Measurements from ENCODE around the gene SPRR2E.

The SPRR2E gene

DNA sequence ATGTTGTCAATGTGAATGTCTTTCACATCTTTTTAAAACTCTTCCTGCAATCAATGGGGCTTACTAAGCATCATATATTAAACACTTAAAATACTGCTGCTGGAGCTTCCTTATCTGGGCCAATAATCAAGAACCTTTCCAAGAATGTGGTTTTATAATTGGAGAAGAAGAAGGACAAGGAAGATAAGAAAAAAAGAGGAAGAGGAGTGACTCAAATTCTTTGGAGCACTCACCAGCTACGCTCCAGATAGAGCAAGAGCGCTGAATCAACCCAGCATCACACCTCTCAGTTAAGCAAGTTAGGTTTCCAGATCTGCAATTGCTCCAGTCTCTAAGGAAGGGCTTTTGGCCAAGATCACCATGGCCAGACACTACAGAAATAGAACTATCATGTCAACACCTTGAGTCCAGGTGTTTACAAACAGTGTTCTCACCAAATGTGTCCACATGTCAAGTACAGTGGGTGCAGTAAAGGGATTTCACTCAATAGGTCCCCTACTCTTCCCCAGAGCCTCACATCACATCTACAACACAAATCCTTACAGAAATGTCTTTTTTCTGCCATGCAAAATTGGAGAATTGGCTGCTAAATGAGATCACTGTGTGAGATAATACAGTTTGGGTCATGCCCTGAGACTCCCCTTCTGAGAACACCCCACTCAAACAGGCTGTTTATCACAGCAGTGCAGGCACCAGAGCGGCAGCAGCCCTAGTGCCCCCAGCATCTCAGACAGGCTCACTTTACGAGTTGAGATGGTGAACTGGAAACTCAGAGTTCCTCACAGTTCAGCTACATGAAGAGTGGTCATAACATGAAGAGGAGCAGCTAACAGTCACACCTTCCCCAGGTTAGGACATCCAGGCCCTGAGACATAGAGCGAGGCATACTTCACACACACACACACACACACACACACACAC, 21.3 kb downstream of the SPRR2E start:
- H2BK5ac ChIP-seq (ENCODE audit: low read length), result no peak overlapping the region
- no peak overlapping the region for H4K8ac ChIP-seq (ENCODE audit: low read depth, low read length)
- H3K4me3 ChIP-seq (ENCODE audit: low read length in 2 of 2), result no peak overlapping the region
- H2AFZ ChIP-seq (ENCODE audit: low read length), result no peak overlapping the region
- no peaks in the 10 kb centered on the region for H3K36me3 ChIP-seq (replicated peaks in 1 of 2; ENCODE audit: control insufficient read depth in 2 of 2, insufficient read depth in 2 of 2, low read length in 2 of 2)
- no peak overlapping the region for H3K4me2 ChIP-seq (ENCODE audit: insufficient read depth, low read length, poor library complexity, severe bottlenecking)
- H3K9ac ChIP-seq (ENCODE audit: low read depth, low read length, poor library complexity), result no peak overlapping the region
- H2BK120ac ChIP-seq (ENCODE audit: low read depth, low read length), result no peak overlapping the region
- H3K4ac ChIP-seq (ENCODE audit: low read length), result no peak overlapping the region
- no peak overlapping the region for H2AK5ac ChIP-seq (ENCODE audit: low read depth, low read length)
- no peaks in the 10 kb centered on the region for H3K9me3 ChIP-seq (replicated peaks in 1 of 2; ENCODE audit: control insufficient read depth in 2 of 2, insufficient read depth in 1 of 2, low read depth in 1 of 2, low read length in 2 of 2)
- no peak overlapping the region for H2BK12ac ChIP-seq (ENCODE audit: low read length)
- H3K79me1 ChIP-seq (ENCODE audit: low read depth, low read length), result no peaks in the 10 kb centered on the region
- H3K14ac ChIP-seq (ENCODE audit: low read length), result no peak overlapping the region
- H3K23ac ChIP-seq (ENCODE audit: low read depth, low read length, poor library complexity), result no peak overlapping the region
- no peak overlapping the region for H4K91ac ChIP-seq (ENCODE audit: low read depth, low read length, poor library complexity)
- no peak overlapping the region for H3K18ac ChIP-seq (ENCODE audit: low read length)
- no peak for DNase-seq (ENCODE audit: low spot score)
- no peak overlapping the region for H3K27ac ChIP-seq (replicated peaks; ENCODE audit: low read length)
- H3K27me3 ChIP-seq (ENCODE audit: control insufficient read depth in 3 of 3, insufficient read depth in 3 of 3, low read depth in 1 of 3, low read length in 3 of 3), result no peaks in the 10 kb centered on the region
- no peaks in the 10 kb centered on the region for H3K4me1 ChIP-seq (ENCODE audit: control insufficient read depth in 2 of 2, insufficient read depth in 1 of 2, low read depth in 1 of 2, low read length in 2 of 2)
- no peak overlapping the region for H2BK15ac ChIP-seq (ENCODE audit: low read length)
- no CpG with 5 or more reads among the region's 5 CpGs for WGBS, 2 donors (ENCODE audit: extremely low coverage in 2 of 2, insufficient read length in 2 of 2, insufficient replicate concordance in 1 of 2)

DNA sequence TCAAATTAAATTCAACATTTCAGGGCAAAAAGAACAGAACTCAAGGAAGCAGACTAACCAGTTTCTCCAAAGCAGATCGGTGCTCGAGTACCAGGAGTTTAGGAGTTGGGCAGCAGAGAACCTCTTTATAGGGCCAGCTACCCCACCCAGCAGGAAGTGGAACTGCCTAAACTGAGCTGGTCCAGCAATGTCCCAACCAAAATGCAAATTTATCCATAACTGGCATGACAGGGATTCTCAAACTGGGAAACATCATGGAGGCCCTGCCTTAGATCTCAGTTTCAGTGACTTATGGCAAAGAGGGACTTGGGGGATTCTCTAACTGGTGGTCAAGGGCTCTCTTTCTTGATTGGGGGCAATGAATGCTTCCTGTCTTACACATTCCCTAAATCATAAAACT, 22.8 kb downstream of the SPRR2E start, which contains the start of gene SPRR2B:
TSS of gene SPRR2B (minus strand) at position 101 of the 400 bp plus-strand sequence. CDS start 772 bp downstream, outside the sequence.
- Histone ChIP-seq H3K36me3 (replicated peaks in 1 of 2; ENCODE audit: control insufficient read depth in 2 of 2, insufficient read depth in 2 of 2, low read length in 2 of 2) (no peaks in the 10 kb centered on the region), H3K4me1 (ENCODE audit: control insufficient read depth in 2 of 2, insufficient read depth in 1 of 2, low read depth in 1 of 2, low read length in 2 of 2) (no peaks in the 10 kb centered on the region), H3K4me2 (ENCODE audit: insufficient read depth, low read length, poor library complexity, severe bottlenecking) (no peak within 1 kb of the TSS), H4K8ac (ENCODE audit: low read depth, low read length) (no peak within 1 kb of the TSS), H3K9ac (ENCODE audit: low read depth, low read length, poor library complexity) (no peak within 1 kb of the TSS), H2BK12ac (ENCODE audit: low read length) (no peak within 1 kb of the TSS), H4K91ac (ENCODE audit: low read depth, low read length, poor library complexity) (no peak within 1 kb of the TSS), H2BK5ac (ENCODE audit: low read length) (no peak within 1 kb of the TSS), H2BK120ac (ENCODE audit: low read depth, low read length) (no peak within 1 kb of the TSS), H3K27ac (replicated peaks; ENCODE audit: low read length) (no peak within 1 kb of the TSS), H2AK5ac (ENCODE audit: low read depth, low read length) (no peak within 1 kb of the TSS), H3K79me1 (ENCODE audit: low read depth, low read length) (no peaks in the 10 kb centered on the region), H3K18ac (ENCODE audit: low read length) (no peak within 1 kb of the TSS), H3K23ac (ENCODE audit: low read depth, low read length, poor library complexity) (no peak within 1 kb of the TSS), H3K27me3 (ENCODE audit: control insufficient read depth in 3 of 3, insufficient read depth in 3 of 3, low read depth in 1 of 3, low read length in 3 of 3) (no peaks in the 10 kb centered on the region), H3K9me3 (replicated peaks in 1 of 2; ENCODE audit: control insufficient read depth in 2 of 2, insufficient read depth in 1 of 2, low read depth in 1 of 2, low read length in 2 of 2) (no peaks in the 10 kb centered on the region), H2BK15ac (ENCODE audit: low read length) (no peak within 1 kb of the TSS), H3K4me3 (ENCODE audit: low read length in 2 of 2) (no peak within 1 kb of the TSS), H3K14ac (ENCODE audit: low read length) (no peak within 1 kb of the TSS), H2AFZ (ENCODE audit: low read length) (no peak within 1 kb of the TSS), H3K4ac (ENCODE audit: low read length) (no peak within 1 kb of the TSS)
- WGBS, 2 donors (ENCODE audit: extremely low coverage in 2 of 2, insufficient read length in 2 of 2, insufficient replicate concordance in 1 of 2), result no CpG with 5 or more reads among the region's 2 CpGs
- no peak for DNase-seq (ENCODE audit: low spot score)

DNA sequence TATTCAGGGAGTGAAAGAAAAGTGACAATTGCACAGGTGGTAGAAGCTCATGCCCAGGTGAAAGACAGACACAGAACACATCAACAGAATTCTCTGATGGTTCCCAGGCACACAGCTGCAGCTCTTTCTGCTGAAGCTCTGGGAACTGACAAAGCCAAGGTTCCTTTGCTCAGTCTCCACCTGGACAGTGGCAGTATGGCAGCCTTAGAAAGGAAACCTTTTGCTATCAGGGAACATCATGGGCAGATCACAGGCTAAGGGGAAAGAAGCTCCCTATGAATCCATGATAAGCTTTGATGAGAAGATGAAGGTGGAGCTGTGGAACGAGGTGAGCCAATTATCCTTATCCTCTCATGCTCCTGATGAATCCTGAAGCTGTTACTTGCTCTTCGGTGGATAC, 24.1 kb downstream of the SPRR2E start:
- H2AFZ ChIP-seq (ENCODE audit: low read length), result no peak overlapping the region
- no peak overlapping the region for H2BK120ac ChIP-seq (ENCODE audit: low read depth, low read length)
- no peak overlapping the region for H3K18ac ChIP-seq (ENCODE audit: low read length)
- no CpG with 5 or more reads among the region's 2 CpGs for WGBS, 2 donors (ENCODE audit: extremely low coverage in 2 of 2, insufficient read length in 2 of 2, insufficient replicate concordance in 1 of 2)
- H3K27me3 ChIP-seq (ENCODE audit: control insufficient read depth in 3 of 3, insufficient read depth in 3 of 3, low read depth in 1 of 3, low read length in 3 of 3), result no peaks in the 10 kb centered on the region
- no peak overlapping the region for H3K14ac ChIP-seq (ENCODE audit: low read length)
- no peak for DNase-seq (ENCODE audit: low spot score)
- H3K36me3 ChIP-seq (replicated peaks in 1 of 2; ENCODE audit: control insufficient read depth in 2 of 2, insufficient read depth in 2 of 2, low read length in 2 of 2), result no peaks in the 10 kb centered on the region
- H3K79me1 ChIP-seq (ENCODE audit: low read depth, low read length), result no peaks in the 10 kb centered on the region
- H3K23ac ChIP-seq (ENCODE audit: low read depth, low read length, poor library complexity), result no peak overlapping the region
- no peak overlapping the region for H3K27ac ChIP-seq (replicated peaks; ENCODE audit: low read length)
- no peak overlapping the region for H3K4me3 ChIP-seq (ENCODE audit: low read length in 2 of 2)
- no peaks in the 10 kb centered on the region for H3K4me1 ChIP-seq (ENCODE audit: control insufficient read depth in 2 of 2, insufficient read depth in 1 of 2, low read depth in 1 of 2, low read length in 2 of 2)
- H2BK12ac ChIP-seq (ENCODE audit: low read length), result no peak overlapping the region
- H3K4ac ChIP-seq (ENCODE audit: low read length), result no peak overlapping the region
- no peak overlapping the region for H3K4me2 ChIP-seq (ENCODE audit: insufficient read depth, low read length, poor library complexity, severe bottlenecking)
- H4K8ac ChIP-seq (ENCODE audit: low read depth, low read length), result no peak overlapping the region
- no peak overlapping the region for H4K91ac ChIP-seq (ENCODE audit: low read depth, low read length, poor library complexity)
- H2BK5ac ChIP-seq (ENCODE audit: low read length), result no peak overlapping the region
- no peak overlapping the region for H2BK15ac ChIP-seq (ENCODE audit: low read length)
- H3K9me3 ChIP-seq (replicated peaks in 1 of 2; ENCODE audit: control insufficient read depth in 2 of 2, insufficient read depth in 1 of 2, low read depth in 1 of 2, low read length in 2 of 2), result no peaks in the 10 kb centered on the region
- no peak overlapping the region for H2AK5ac ChIP-seq (ENCODE audit: low read depth, low read length)
- H3K9ac ChIP-seq (ENCODE audit: low read depth, low read length, poor library complexity), result no peak overlapping the region

Data from neuronal stem cell (in vitro differentiated cells).